ENCODE results near the gene PTTG2.

DNA sequence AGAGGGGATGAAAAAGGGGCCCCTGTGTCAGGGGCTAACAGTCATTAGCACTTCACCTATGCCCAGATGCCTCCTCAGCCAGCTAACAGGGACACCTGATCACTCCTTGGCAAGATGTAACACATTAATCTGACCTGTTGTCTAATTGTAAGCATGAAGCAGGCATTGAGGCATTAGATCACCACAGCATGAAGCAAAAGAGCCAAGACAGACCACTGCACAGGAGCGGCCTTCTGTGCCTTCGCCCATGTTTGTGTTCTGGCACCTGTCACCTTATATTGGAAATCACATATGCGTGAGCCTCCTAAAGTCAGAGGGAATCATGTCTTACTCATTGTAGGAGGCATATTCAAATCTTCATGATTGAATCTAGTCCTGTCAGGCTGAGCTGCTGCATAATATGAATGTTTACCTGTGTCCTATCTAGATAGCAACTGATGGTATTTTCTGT, 48.4 kb downstream of the PTTG2 start:
- TF ChIP-seq CTCF (IDR thresholded peaks at IDR 0.05) (no peak), POLR2A (IDR thresholded peaks at IDR 0.05) (no peak)
